Eye (tissue), 1 donor: ENCODE data around the gene PCNX1.
"Not testable (repeated sequence)": the region's sequence is repeated elsewhere in the genome, so short reads cannot be mapped to it uniquely, and the experiment has no call there.

Experiments
- DNase-seq: peaks from one replicate; pipeline ENCODE4 v3.0.0-alpha.2; 2015

Gene PCNX1

GRCh38 chr14:71133296-71133695 lies 226.0 kb downstream of the PCNX1 start:
- DNase-seq = no peak

- DNase-seq = no peak
Observed at GRCh38 chr14:71135496-71135895, 228.2 kb downstream of the PCNX1 start.

- no peak for DNase-seq
Observed at GRCh38 chr14:71135911-71136310, 228.7 kb downstream of the PCNX1 start.

- DNase-seq = no peak
Observed at GRCh38 chr14:71136386-71137060, 229.3 kb downstream of the PCNX1 start.

GRCh38 chr14:71137536-71138447 lies 230.5 kb downstream of the PCNX1 start:
- no peak for DNase-seq

GRCh38 chr14:71138448-71139293 lies 231.4 kb downstream of the PCNX1 start:
- DNase-seq = peak; percentile 78

GRCh38 chr14:71139294-71139946 lies 232.2 kb downstream of the PCNX1 start:
- no peak for DNase-seq

- no peak for DNase-seq
Observed at GRCh38 chr14:71140157-71140556, 232.9 kb downstream of the PCNX1 start.

- no peak for DNase-seq
Observed at GRCh38 chr14:71141701-71142374, 234.6 kb downstream of the PCNX1 start.

GRCh38 chr14:71142375-71143038 lies 235.2 kb downstream of the PCNX1 start:
- no peak for DNase-seq

- DNase-seq = no peak
Observed at GRCh38 chr14:71143381-71144290, 236.4 kb downstream of the PCNX1 start.

GRCh38 chr14:71147335-71147734 lies 240.1 kb downstream of the PCNX1 start:
- DNase-seq = not testable (repeated sequence)

GRCh38 chr14:71148627-71149026 lies 241.4 kb downstream of the PCNX1 start:
- DNase-seq = no peak

GRCh38 chr14:71150737-71151136 lies 243.5 kb downstream of the PCNX1 start:
- no peak for DNase-seq

- DNase-seq = peak; percentile 24
Observed at GRCh38 chr14:71155743-71156142, 248.5 kb downstream of the PCNX1 start.

GRCh38 chr14:71163050-71163841 lies 256.0 kb downstream of the PCNX1 start:
- no peak for DNase-seq

- peak; percentile 28 for DNase-seq
Observed at GRCh38 chr14:71163842-71164629, 256.8 kb downstream of the PCNX1 start.
